ENCODE results near the gene ZNF280C.

The ZNF280C gene

GRCh38 chrX:130174937-130175336, 93.8 kb downstream of the ZNF280C start:
- no peak for DNase-seq

DNA sequence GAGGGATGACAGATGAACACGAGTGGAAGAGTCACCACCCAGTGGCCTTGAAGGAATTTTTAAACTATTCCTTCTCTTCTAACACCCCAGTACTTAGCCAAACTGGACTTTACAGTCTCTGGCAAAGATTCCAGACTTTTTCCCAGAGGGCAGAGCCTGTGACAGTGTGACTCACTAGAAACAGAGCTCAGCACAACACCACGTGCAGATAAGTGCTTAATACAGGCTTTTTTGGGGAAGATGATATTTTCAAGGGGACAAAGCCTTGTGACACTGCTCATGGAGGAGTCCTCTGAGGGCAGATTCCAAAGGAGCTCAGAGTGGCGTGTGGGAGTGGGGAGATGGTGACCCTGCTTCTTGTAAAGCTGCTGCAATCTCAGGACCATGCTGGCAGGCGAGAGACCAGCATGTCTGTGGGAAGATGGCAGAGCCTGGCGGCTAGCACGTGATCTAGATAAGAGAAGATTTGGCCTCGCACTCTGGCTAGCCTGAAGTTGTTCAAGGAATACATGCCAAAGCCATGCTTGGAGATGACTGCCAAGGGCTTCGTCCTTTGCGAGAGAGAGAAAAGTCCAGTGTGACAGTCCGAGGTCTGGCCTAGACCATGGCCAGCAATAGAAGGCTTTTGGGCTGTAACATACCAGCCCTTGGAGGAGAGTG, 94.5 kb downstream of the ZNF280C start:
- no peak for DNase-seq

GRCh38 chrX:130173190-130173895, 95.4 kb downstream of the ZNF280C start:
- no peak for DNase-seq

GRCh38 chrX:130172127-130172845, 96.4 kb downstream of the ZNF280C start:
- no peak for DNase-seq

DNA sequence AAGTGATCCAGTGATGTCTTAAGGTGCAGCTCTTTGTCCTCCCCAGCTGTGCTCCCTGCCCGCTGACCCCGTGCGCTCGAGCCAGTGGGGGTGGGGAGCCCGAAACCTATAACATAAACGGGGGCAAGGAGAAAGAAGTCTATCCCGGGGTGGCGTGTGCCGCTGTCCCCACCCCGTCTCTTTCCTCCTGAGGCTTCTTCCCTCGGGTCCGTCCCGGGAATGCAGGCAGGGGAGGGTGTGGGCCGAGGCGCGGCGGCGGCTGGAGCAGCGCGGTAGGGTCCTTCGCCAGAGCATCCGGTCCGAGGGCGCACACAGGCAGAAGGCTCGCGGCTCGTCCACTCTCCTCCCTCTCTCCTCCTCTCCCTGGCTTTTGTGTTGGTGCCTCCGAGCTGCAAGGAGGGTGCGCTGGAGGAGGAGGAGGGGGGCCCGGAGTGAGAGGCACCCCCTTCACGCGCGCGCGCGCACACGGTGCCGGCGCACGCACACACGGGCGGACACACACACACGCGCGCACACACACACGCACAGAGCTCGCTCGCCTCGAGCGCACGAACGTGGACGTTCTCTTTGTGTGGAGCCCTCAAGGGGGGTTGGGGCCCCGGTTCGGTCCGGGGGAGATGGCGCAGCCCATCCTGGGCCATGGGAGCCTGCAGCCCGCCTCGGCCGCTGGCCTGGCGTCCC, 97.1 kb downstream of the ZNF280C start, which contains the start of gene RAB33A:
RAB33A (plus strand) TSS at position 517 of the 681 bp plus-strand sequence; CDS start at position 618, 101 bp downstream.
- DNase-seq, result no peak

DNA sequence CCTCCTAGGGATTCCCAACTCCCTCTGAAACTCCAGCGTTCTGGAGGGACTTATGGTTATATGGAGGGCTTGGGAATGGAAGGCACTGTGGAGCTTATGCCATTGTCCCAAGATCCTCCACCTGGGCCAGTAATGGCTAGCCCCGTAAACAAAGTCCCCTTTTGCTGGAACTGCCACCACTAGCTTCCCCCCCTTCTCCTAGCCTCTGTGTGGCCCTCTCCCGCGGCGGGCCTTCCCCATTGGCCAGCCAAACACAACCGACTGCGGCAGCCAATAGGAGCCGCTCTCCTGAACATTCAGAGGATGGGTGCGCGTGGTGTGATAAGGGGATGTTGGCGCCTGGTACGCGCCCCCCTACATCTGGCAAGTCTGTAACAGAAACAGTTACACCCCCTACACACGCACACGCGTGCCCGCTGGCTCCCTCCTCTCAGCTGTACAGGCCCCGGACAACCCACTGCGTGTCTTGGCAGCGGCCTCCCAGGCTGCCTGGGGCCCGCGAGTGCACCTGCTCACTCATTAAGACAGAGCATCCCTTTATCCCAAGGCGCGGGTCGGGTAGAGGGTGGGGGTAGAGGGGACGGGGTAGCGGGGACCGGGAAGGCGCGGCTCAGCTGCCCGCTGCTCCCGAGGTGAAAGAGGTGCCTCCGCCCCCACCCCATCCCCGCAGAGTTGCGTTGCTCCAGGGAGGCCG, 97.8 kb downstream of the ZNF280C start:
- no peak for DNase-seq

GRCh38 chrX:130167040-130167439, 101.7 kb downstream of the ZNF280C start:
- DNase-seq, result no peak

- no peak for DNase-seq
These were observed 102.3 kb downstream of the ZNF280C start for GRCh38 chrX:130166503-130166777.

- DNase-seq, result peak; percentile 71
These were observed 102.8 kb downstream of the ZNF280C start, which contains the start of gene AIFM1 for GRCh38 chrX:130165703-130166502. TSS of gene AIFM1 (minus strand) at chrX:130165841. CDS start at chrX:130165656, 185 bp downstream.

- no peak for DNase-seq
These were observed 103.5 kb downstream of the ZNF280C start for GRCh38 chrX:130165181-130165702.

DNA sequence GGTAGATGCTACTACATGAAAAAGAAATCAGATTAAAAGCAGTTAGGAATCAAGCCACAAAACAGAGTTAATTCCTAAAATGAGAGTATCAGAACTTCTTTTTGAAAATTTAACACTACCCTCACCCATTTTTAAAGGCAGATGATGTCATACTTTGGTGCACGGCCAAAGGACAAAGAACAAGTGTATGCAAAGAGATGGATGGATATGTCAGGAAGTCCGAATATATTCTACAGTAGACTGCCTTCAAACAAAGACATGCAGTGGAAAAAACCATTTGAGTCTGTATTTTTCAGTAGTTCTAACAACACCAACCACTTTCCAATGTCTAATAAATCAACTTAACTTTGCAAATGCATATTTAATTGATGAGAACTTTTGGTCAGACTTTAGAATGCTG, 105.3 kb downstream of the ZNF280C start:
- DNase-seq, result no peak

GRCh38 chrX:130162094-130162735, 106.5 kb downstream of the ZNF280C start:
- DNase-seq, result no peak

DNA sequence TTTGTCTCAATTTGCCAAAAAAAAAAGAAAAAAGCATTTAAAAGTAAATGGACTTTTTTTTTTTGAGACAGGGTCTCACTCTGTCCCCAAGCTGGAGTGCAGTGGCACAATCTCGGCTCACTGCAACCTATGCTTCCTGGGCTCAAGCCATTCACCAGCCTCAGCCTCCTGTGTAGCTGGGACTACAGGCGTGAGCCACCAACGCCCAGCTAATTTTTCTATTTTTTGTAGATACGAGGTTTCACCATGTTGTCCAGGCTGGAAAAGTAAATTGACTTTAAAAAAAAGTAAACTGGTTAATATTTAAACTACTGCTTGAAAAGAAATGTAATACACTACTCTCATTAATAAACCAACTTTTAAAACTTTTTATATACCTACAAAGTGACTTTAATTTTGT, 108.9 kb downstream of the ZNF280C start:
- DNase-seq, result no peak

- DNase-seq, result no peak
These were observed 110.4 kb downstream of the ZNF280C start for GRCh38 chrX:130158311-130158710.

DNA sequence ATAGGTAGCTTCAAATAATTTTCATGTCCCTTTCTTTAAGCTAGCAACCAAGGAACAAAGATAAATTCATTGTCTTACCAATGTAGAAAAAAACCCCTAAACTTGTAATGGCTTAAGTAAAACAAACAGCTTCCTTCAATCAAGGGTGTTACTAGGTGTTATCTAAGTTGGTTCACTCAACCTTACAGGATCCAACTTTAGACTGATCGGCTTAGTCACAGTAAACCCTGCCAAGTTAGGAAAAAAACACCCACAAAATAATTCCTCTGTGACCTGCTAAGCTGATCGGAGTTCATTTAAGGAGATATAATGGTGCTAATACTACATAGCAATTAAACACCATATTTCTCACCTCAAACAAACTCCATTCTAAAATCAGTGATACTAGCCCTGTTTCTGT, 113.1 kb downstream of the ZNF280C start:
- no peak for DNase-seq
